Glutamatergic neuron (in vitro differentiated cells): Measurements from ENCODE around the gene TNFRSF11A. TPM values are rescaled to one million over a fixed set of nuclear protein-coding genes. Genes with fewer than 3 reads are reported as not detected.

Source experiments
- DNase-seq: peaks from one replicate; pipeline ENCODE4 v3.0.0; 2022
- H3K27ac Mint-ChIP-seq: one replicate; pipeline ENCODE4 v1.8.0; 2020; ENCODE audit warnings: mild to moderate bottlenecking, mixed read lengths, inconsistent platforms; ENCODE audit not compliant: unreplicated experiment
- H3K27me3 Mint-ChIP-seq: one replicate; pipeline ENCODE4 v1.8.0; 2020; ENCODE audit warnings: mild to moderate bottlenecking, moderate library complexity, mixed read lengths, inconsistent platforms; ENCODE audit not compliant: unreplicated experiment
- H3K36me3 Mint-ChIP-seq: one replicate; pipeline ENCODE4 v1.8.0; 2020; ENCODE audit warnings: mild to moderate bottlenecking, mixed read lengths, inconsistent platforms; ENCODE audit not compliant: unreplicated experiment
- H3K4me1 Mint-ChIP-seq: one replicate; pipeline ENCODE4 v1.8.0; 2020; ENCODE audit warnings: mild to moderate bottlenecking, low read depth, mixed read lengths, inconsistent platforms; ENCODE audit not compliant: unreplicated experiment
- H3K4me3 Mint-ChIP-seq: one replicate; pipeline ENCODE4 v1.8.0; 2020; ENCODE audit warnings: mild to moderate bottlenecking, mixed read lengths, inconsistent platforms; ENCODE audit not compliant: unreplicated experiment
- H3K9me3 Mint-ChIP-seq: one replicate; pipeline ENCODE4 v1.8.0; 2020; ENCODE audit warnings: mild to moderate bottlenecking, moderate library complexity, mixed read lengths, inconsistent platforms; ENCODE audit not compliant: unreplicated experiment
- CTCF ChIP-seq: fragments of 200-600 bp; sonication (generic); IDR thresholded peaks from one replicate; pipeline ENCODE4 v1.5.0; 2021; ENCODE audit not compliant: partially characterized antibody, unreplicated experiment
- total RNA-seq: library from RNA; stranded (reverse); fragmentation: NEBNext Ultra II Directional; extraction: Animal tissue kit (Norgen Biotek cat#: 25700); gene quantifications from one replicate; pipeline ENCODE4 v1.2.1, GENCODE V29; 2021; ENCODE audit not compliant: unreplicated experiment

TNFRSF11A gene
- total RNA-seq, 1 donor from 2014 or later = 1.2 TPM

GRCh38 chr18:62374410-62374965 is 49.4 kb downstream of the TNFRSF11A start:
- H3K27me3 Mint-ChIP-seq = no peaks in the 10 kb centered on the region
- no peak overlapping the region for H3K4me3 Mint-ChIP-seq
- H3K4me1 Mint-ChIP-seq = no peaks in the 10 kb centered on the region
- H3K27ac Mint-ChIP-seq = no peak overlapping the region
- H3K9me3 Mint-ChIP-seq = peaks cover 2% of the 10 kb centered on the region
- no peak for DNase-seq
- TF ChIP-seq CTCF = no peak
- H3K36me3 Mint-ChIP-seq = no peaks in the 10 kb centered on the region

GRCh38 chr18:62377131-62377807 is 52.2 kb downstream of the TNFRSF11A start:
- Mint-ChIP-seq H3K27me3 (no peaks in the 10 kb centered on the region), H3K27ac (no peak overlapping the region), H3K4me1 (no peaks in the 10 kb centered on the region), H3K9me3 (peaks cover 2% of the 10 kb centered on the region), H3K36me3 (no peaks in the 10 kb centered on the region), H3K4me3 (no peak overlapping the region)
- no peak for TF ChIP-seq CTCF
- no peak for DNase-seq

GRCh38 chr18:62379051-62379450 is 53.9 kb downstream of the TNFRSF11A start:
- Mint-ChIP-seq H3K4me1 (no peaks in the 10 kb centered on the region), H3K4me3 (no peak overlapping the region)

GRCh38 chr18:62381373-62381772 is 56.3 kb downstream of the TNFRSF11A start:
- TF ChIP-seq CTCF = no peak
- Mint-ChIP-seq H3K36me3 (no peaks in the 10 kb centered on the region), H3K27ac (no peak overlapping the region), H3K9me3 (no peaks in the 10 kb centered on the region), H3K27me3 (no peaks in the 10 kb centered on the region), H3K4me3 (no peak overlapping the region), H3K4me1 (no peaks in the 10 kb centered on the region)
- no peak for DNase-seq

More at GRCh38 chr18:62379051-62379450, 53.9 kb downstream of the TNFRSF11A start:
- H3K36me3 Mint-ChIP-seq = no peaks in the 10 kb centered on the region
- H3K9me3 Mint-ChIP-seq = no peaks in the 10 kb centered on the region
- no peak overlapping the region for H3K27ac Mint-ChIP-seq
- no peaks in the 10 kb centered on the region for H3K27me3 Mint-ChIP-seq
- no peak for TF ChIP-seq CTCF
- DNase-seq = no peak

GRCh38 chr18:62384068-62384467 is 59.0 kb downstream of the TNFRSF11A start:
- TF ChIP-seq CTCF = no peak
- H3K9me3 Mint-ChIP-seq = peaks cover 2% of the 10 kb centered on the region
- H3K36me3 Mint-ChIP-seq = no peaks in the 10 kb centered on the region
- H3K27me3 Mint-ChIP-seq = no peaks in the 10 kb centered on the region
- H3K27ac Mint-ChIP-seq = no peak overlapping the region
- H3K4me3 Mint-ChIP-seq = no peak overlapping the region
- H3K4me1 Mint-ChIP-seq = no peaks in the 10 kb centered on the region
- DNase-seq = no peak
